Liver (tissue), 9 donors: Measurements from ENCODE around the gene AP1M2. TPM values are rescaled to one million over a fixed set of nuclear protein-coding genes. Genes with fewer than 3 reads are reported as not detected.

Source experiments
- DNase-seq: peaks from one replicate; pipeline ENCODE4 v3.0.0-alpha.2; 2017; ENCODE audit warnings: low spot score
- H3K27ac ChIP-seq, 2 donors: one replicate each; pipeline ENCODE4 v1.7.0; 2013; ENCODE audit warnings: inconsistent platforms in 2 of 2, low read length in 2 of 2, control low read depth in 1 of 2, low read depth in 1 of 2, mild to moderate bottlenecking in 1 of 2
- H3K27me3 ChIP-seq, 4 donors: one replicate each; pipeline versions ENCODE4 v1.6.1 to v1.7.0; 2013; ENCODE audit warnings: low read length in 3 of 4, inconsistent platforms in 1 of 4, mild to moderate bottlenecking in 1 of 4, moderate library complexity in 1 of 4; ENCODE audit not compliant: control insufficient read depth in 4 of 4, insufficient read depth in 4 of 4
- H3K36me3 ChIP-seq, 4 donors: one replicate each; pipeline versions ENCODE4 v1.6.1 to v1.7.0; 2013; ENCODE audit warnings: low read length in 3 of 4, mild to moderate bottlenecking in 3 of 4, low read depth in 1 of 4, moderate library complexity in 1 of 4; ENCODE audit not compliant: control insufficient read depth in 4 of 4, insufficient read depth in 3 of 4
- H3K4me1 ChIP-seq, 4 donors: one replicate each; pipeline versions ENCODE4 v1.6.1 to v1.7.0; 2013; ENCODE audit warnings: low read length in 3 of 4, mild to moderate bottlenecking in 3 of 4, moderate library complexity in 1 of 4; ENCODE audit not compliant: control insufficient read depth in 4 of 4, insufficient read depth in 4 of 4
- H3K4me3 ChIP-seq, 3 donors: one replicate each; pipeline versions ENCODE4 v1.6.1 to v1.7.0; 2013; ENCODE audit warnings: low read length in 3 of 3, control low read depth in 1 of 3, low read depth in 1 of 3, mild to moderate bottlenecking in 1 of 3
- H3K9ac ChIP-seq, 2 donors: one replicate each; pipeline ENCODE4 v1.7.0; 2013; ENCODE audit warnings: low read length in 2 of 2, mild to moderate bottlenecking in 2 of 2, moderate library complexity in 2 of 2, control low read depth in 1 of 2, low read depth in 1 of 2
- H3K9me3 ChIP-seq, 4 donors: one replicate each; pipeline versions ENCODE4 v1.6.1 to v1.7.0; 2013; ENCODE audit warnings: low read length in 3 of 4; ENCODE audit not compliant: control insufficient read depth in 4 of 4
- ATF3 ChIP-seq: IDR thresholded peaks from 2 replicates; pipeline ENCODE4 v1.6.1; 2016; ENCODE audit warnings: antibody characterized with exemption
- CTCF ChIP-seq: fragments of 150-350 bp; IDR thresholded peaks from 2 replicates; pipeline ENCODE4 v1.5.1; 2017; ENCODE audit warnings: improper control_type of control experiment, low read depth, low read length; ENCODE audit not compliant: missing input control
- EGR1 ChIP-seq, 2 donors: IDR thresholded peaks; 2 replicates each; pipeline ENCODE4 v1.6.1; 2016 to 2018; ENCODE audit warnings: antibody characterized with exemption in 2 of 2, low read depth in 2 of 2
- FOXA1 ChIP-seq: IDR thresholded peaks from 2 replicates; pipeline ENCODE4 v1.6.1; 2016; ENCODE audit warnings: antibody characterized with exemption
- FOXA2 ChIP-seq: IDR thresholded peaks from 2 replicates; pipeline ENCODE4 v1.6.1; 2016; ENCODE audit warnings: antibody characterized with exemption
- GABPA ChIP-seq, 2 donors: IDR thresholded peaks in 1 of 2; conservative IDR thresholded peaks in 1 of 2; 2 replicates each; pipeline ENCODE4 v1.6.1; 2016; ENCODE audit warnings: antibody characterized with exemption in 2 of 2, mild to moderate bottlenecking in 1 of 2, moderate library complexity in 1 of 2
- HNF4A ChIP-seq, 2 donors: conservative IDR thresholded peaks; 2 replicates each; pipeline ENCODE4 v1.6.1; 2016; ENCODE audit warnings: antibody characterized with exemption in 2 of 2, mild to moderate bottlenecking in 2 of 2
- HNF4G ChIP-seq: IDR thresholded peaks from 2 replicates; pipeline ENCODE4 v1.6.1; 2016; ENCODE audit warnings: antibody characterized with exemption
- JUND ChIP-seq, 2 donors: IDR thresholded peaks; 2 replicates each; pipeline ENCODE4 v1.6.1; 2016; ENCODE audit warnings: antibody characterized with exemption in 2 of 2
- MAX ChIP-seq: IDR thresholded peaks from 2 replicates; pipeline ENCODE4 v1.6.1; 2016; ENCODE audit warnings: antibody characterized with exemption
- NR2F2 ChIP-seq: IDR thresholded peaks from 2 replicates; pipeline ENCODE4 v1.6.1; 2016; ENCODE audit warnings: antibody characterized with exemption
- RAD21 ChIP-seq, 2 donors: IDR thresholded peaks; 2 replicates each; pipeline ENCODE4 v1.6.1; 2016; ENCODE audit warnings: antibody characterized with exemption in 2 of 2, mild to moderate bottlenecking in 2 of 2
- REST ChIP-seq: IDR thresholded peaks from 2 replicates; pipeline ENCODE4 v1.6.1; 2016; ENCODE audit warnings: antibody characterized with exemption, mild to moderate bottlenecking
- RXRA ChIP-seq, 2 donors: IDR thresholded peaks; 2 replicates each; pipeline ENCODE4 v1.6.1; 2017 to 2018; ENCODE audit warnings: antibody characterized with exemption in 2 of 2, mild to moderate bottlenecking in 1 of 2
- SP1 ChIP-seq: IDR thresholded peaks from 2 replicates; pipeline ENCODE4 v1.6.1; 2018; ENCODE audit warnings: antibody characterized with exemption, mild to moderate bottlenecking
- TAF1 ChIP-seq: conservative IDR thresholded peaks from 2 replicates; pipeline ENCODE4 v1.6.1; 2016; ENCODE audit warnings: antibody characterized with exemption, mild to moderate bottlenecking
- YY1 ChIP-seq: IDR thresholded peaks from 2 replicates; pipeline ENCODE4 v1.6.1; 2016; ENCODE audit warnings: antibody characterized with exemption, mild to moderate bottlenecking
- ZBTB33 ChIP-seq: IDR thresholded peaks from 2 replicates; pipeline ENCODE4 v1.6.1; 2016; ENCODE audit warnings: antibody characterized with exemption
- WGBS: extraction: QIAGEN DNeasy Blood & Tissue Kit; methylation state at CpG from one replicate; pipeline ENCODE4 v1.1.7; 2013; 5-methylcytosine and 5-hydroxymethylcytosine counted together
- polyA plus RNA-seq, 2 donors: library from polyadenylated mRNA; stranded (reverse) in 1 of 2; unstranded in 1 of 2; fragments of 200-250 nt in 1 of 2; fragments of >200 nt in 1 of 2; fragmentation: Nextera tagmentation in 1 of 2; extraction: Ambion mirVana in 1 of 2; gene quantifications; one replicate each; pipeline versions ENCODE4 v1.2.1 to v1.2.3, GENCODE V29; 2013 to 2015
- total RNA-seq, 2 donors: library from RNA; depleted of rRNA; stranded (reverse); fragments of >200 nt; gene quantifications; one replicate each; pipeline ENCODE4 v1.2.3, GENCODE V29; 2014
- donor health status: healthy.
- donor health status: healthy.
- donor health status: healthy.
- donor health status: healthy.
- donor health status: healthy.

The AP1M2 gene
- total and polyA plus RNA-seq, 4 donors, result 0.42 to 1.3 (median 0.70) TPM

GRCh38 chr19:10611907-10612306 is 24.8 kb upstream of the AP1M2 start:
- DNase-seq, result no peak
- Histone ChIP-seq H3K36me3 (no peaks in the 10 kb centered on the region), H3K4me1 (peaks cover 0 to 2% (median under 1%) of the 10 kb centered on the region in 4 donors), H3K9ac (no peak overlapping the region), H3K27ac (no peak overlapping the region), H3K27me3 (no peaks in the 10 kb centered on the region), H3K9me3 (no peaks in the 10 kb centered on the region), H3K4me3 (no peak overlapping the region)
- 94% methylated on average over 5 of the region's 5 CpGs for WGBS
- TF ChIP-seq GABPA (IDR thresholded peaks at IDR 0.05 in 1 of 2, conservative IDR thresholded peaks at IDR 0.05 in 1 of 2) (no peak), JUND (IDR thresholded peaks at IDR 0.05) (no peak), RAD21 (IDR thresholded peaks at IDR 0.05) (no peak), REST (no peak), ZBTB33 (no peak), HNF4A (conservative IDR thresholded peaks at IDR 0.05) (no peak), SP1 (no peak), NR2F2 (no peak), HNF4G (no peak), EGR1 (IDR thresholded peaks at IDR 0.05; ENCODE audit: low read depth in 2 of 2) (no peak), CTCF (no peak), YY1 (no peak), TAF1 (no peak), FOXA1 (no peak), RXRA (IDR thresholded peaks at IDR 0.05) (no peak), ATF3 (no peak), MAX (no peak), FOXA2 (no peak)
